SKM-1 treated with dmso at 0.1 percent for 144 hours (cell line): ENCODE results near the gene MCUR1.
"Not testable (repeated sequence)": the region's sequence is repeated elsewhere in the genome, so short reads cannot be mapped to it uniquely, and the experiment has no call there.

Experiments
- DNase-seq: peaks from one replicate; lab custom pipeline; 2025; ENCODE audit not compliant: unreplicated experiment; lab: John Stamatoyannopoulos, UW

MCUR1 gene

GRCh38 chr6:13780162-13780561, 34.2 kb downstream of the MCUR1 start:
- DNase-seq: not testable (repeated sequence)

- DNase-seq: no peak
Observed at GRCh38 chr6:13778028-13778427, 36.3 kb downstream of the MCUR1 start.

GRCh38 chr6:13776602-13777001, 37.8 kb downstream of the MCUR1 start:
- DNase-seq: no peak

- DNase-seq: not testable (repeated sequence)
Observed at GRCh38 chr6:13775466-13775865, 38.9 kb downstream of the MCUR1 start.

- not testable (repeated sequence) for DNase-seq
Observed at GRCh38 chr6:13772358-13773030, 41.9 kb downstream of the MCUR1 start.

GRCh38 chr6:13769655-13770053, 44.7 kb downstream of the MCUR1 start:
- no peak for DNase-seq

- no peak for DNase-seq
Observed at GRCh38 chr6:13769034-13769654, 45.2 kb downstream of the MCUR1 start.

- no peak for DNase-seq
Observed at GRCh38 chr6:13767121-13767808, 47.1 kb downstream of the MCUR1 start.

- no peak for DNase-seq
Observed at GRCh38 chr6:13766201-13766634, 48.1 kb downstream of the MCUR1 start.

- no peak for DNase-seq
Observed at GRCh38 chr6:13765570-13765969, 48.8 kb downstream of the MCUR1 start.

GRCh38 chr6:13764996-13765395, 49.4 kb downstream of the MCUR1 start:
- no peak for DNase-seq

GRCh38 chr6:13763740-13764381, 50.5 kb downstream of the MCUR1 start:
- DNase-seq: no peak

- peak; percentile 94 for DNase-seq
Observed at GRCh38 chr6:13762611-13763441, 51.5 kb downstream of the MCUR1 start.

- no peak for DNase-seq
Observed at GRCh38 chr6:13761361-13762036, 52.9 kb downstream of the MCUR1 start.

- DNase-seq: no peak
Observed at GRCh38 chr6:13760307-13761304, 53.8 kb downstream of the MCUR1 start.

GRCh38 chr6:13759025-13759424, 55.3 kb downstream of the MCUR1 start:
- DNase-seq: no peak

GRCh38 chr6:13754644-13755043, 59.7 kb downstream of the MCUR1 start:
- no peak for DNase-seq

GRCh38 chr6:13743736-13744127, 70.6 kb downstream of the MCUR1 start:
- no peak for DNase-seq
